Astrocyte of the spinal cord (primary cell): ENCODE results near the gene C1QL1.
A peak's percentile ranks its signal among the peaks of the same experiment; 100 is the strongest.

ENCODE experiments used
- DNase-seq: peaks from one replicate; pipeline ENCODE4 v3.0.0; 2011; ENCODE audit warnings: low read depth, low spot score
- H3K4me3 ChIP-seq: 2 replicates; pipeline ENCODE4 v1.5.1; 2011; ENCODE audit warnings: low read depth, mild to moderate bottlenecking, low read length, moderate library complexity
- CTCF ChIP-seq: IDR thresholded peaks from 2 replicates; pipeline ENCODE4 v1.5.1; 2012; ENCODE audit warnings: low read depth, mild to moderate bottlenecking, low read length, inconsistent platforms
- in situ Hi-C: cut with HindIII; loops from 2 replicates; pipeline ENCODE4 v1.10.0; 2017; ENCODE audit warnings: low sequenced_read_pairs

C1QL1 gene

GRCh38 chr17:44966348-44967025, 1.6 kb downstream of the C1QL1 start:
- no peak for TF ChIP-seq CTCF
- no peak overlapping the region for H3K4me3 ChIP-seq
- in situ Hi-C loops, result no loop called here
- DNase-seq, result no peak

- DNase-seq, result no peak
- no peak for TF ChIP-seq CTCF
- in situ Hi-C loops, result no loop called here
Observed at GRCh38 chr17:44965481-44966234, 2.4 kb downstream of the C1QL1 start.

GRCh38 chr17:44961921-44962350, 6.2 kb downstream of the C1QL1 start:
- DNase-seq, result no peak
- no peak overlapping the region for H3K4me3 ChIP-seq
- in situ Hi-C loops, result no loop called here
- TF ChIP-seq CTCF, result peak; percentile 26

More at GRCh38 chr17:44965481-44966234, 2.4 kb downstream of the C1QL1 start:
- no peak overlapping the region for H3K4me3 ChIP-seq

- in situ Hi-C loops, result no loop called here
- no peak for DNase-seq
- H3K4me3 ChIP-seq, result no peak overlapping the region
- no peak for TF ChIP-seq CTCF
Observed at GRCh38 chr17:44960691-44961090, 7.4 kb downstream of the C1QL1 start.

GRCh38 chr17:44959821-44960531, 8.1 kb downstream of the C1QL1 start:
- peak overlapping the region; percentile 5 for H3K4me3 ChIP-seq
- no peak for TF ChIP-seq CTCF
- in situ Hi-C loops, result no loop called here
- no peak for DNase-seq
